GM15510 (cell line): ENCODE measurements around the gene HLA-DRB5.
A peak's percentile ranks its signal among the peaks of the same experiment; 100 is the strongest.

Source experiments
- POLR2A ChIP-seq: IDR thresholded peaks from 3 replicates; pipeline ENCODE4 v1.6.1; 2011; ENCODE audit warnings: borderline replicate concordance; ENCODE audit not compliant: insufficient read length; ENCODE audit errors: extremely low read depth

The HLA-DRB5 gene

GRCh38 chr6:32519118-32519909, 10.8 kb downstream of the HLA-DRB5 start:
- TF ChIP-seq POLR2A, result no peak

GRCh38 chr6:32517654-32518445, 12.2 kb downstream of the HLA-DRB5 start:
- no peak for TF ChIP-seq POLR2A

DNA sequence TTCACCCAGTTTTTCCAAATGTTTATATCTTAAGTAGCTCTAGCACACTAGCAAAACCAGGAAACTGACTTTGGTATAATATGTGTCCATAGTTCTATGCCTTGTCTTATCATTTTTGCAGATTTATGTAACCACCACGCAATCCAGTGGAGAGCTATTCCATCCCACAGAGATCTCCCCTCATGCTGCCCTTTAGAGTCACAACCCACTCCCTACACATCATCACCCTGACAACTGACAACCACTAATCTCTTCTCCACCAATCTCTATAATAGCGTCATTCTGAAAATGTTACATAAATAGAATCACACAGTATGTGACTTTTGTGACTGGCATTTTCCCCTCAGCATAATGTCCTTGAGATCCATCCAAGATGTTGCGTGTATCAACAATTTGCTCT, 29.1 kb downstream of the HLA-DRB5 start:
- TF ChIP-seq POLR2A, result no peak

DNA sequence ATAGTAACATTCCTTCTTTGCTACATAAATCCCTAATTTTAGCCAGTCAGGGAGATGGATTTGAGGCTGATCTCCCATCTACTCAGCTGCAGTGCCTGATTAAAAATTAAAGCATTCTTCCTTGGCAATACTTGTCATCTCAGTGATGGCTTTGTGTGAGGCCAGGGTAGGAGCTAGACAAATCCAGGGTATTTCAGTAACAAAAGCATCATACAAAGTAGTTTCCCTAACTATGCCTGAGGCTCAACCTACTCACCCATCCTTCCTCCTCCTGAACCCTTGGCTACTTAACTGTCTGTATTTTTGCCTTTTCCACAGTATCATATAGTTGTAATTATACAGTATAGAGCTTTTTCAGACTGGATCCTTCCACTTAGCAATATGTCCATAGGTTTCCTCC, 37.7 kb downstream of the HLA-DRB5 start:
- TF ChIP-seq POLR2A, result no peak

- TF ChIP-seq POLR2A, result no peak
These were observed 38.4 kb downstream of the HLA-DRB5 start for GRCh38 chr6:32491700-32492099.

DNA sequence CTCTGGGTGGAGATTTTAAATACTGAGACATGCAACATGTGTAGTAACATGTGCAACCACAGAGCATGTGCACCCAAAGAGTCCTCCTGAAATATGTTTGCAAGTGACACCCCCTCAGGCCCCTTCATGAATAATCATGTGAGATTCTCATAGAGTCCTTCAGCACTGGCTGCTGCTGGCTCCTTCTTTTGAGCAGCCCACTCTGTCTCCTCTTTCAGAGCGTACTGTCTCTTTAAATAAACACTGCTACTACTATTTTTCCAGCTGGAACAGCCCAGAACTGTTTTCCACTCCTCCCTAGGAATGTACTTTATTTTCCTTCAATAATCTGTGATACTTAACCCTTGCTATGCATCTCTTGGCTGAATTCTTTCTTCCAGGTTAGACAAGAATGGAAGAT, 42.0 kb downstream of the HLA-DRB5 start:
- TF ChIP-seq POLR2A, result no peak

DNA sequence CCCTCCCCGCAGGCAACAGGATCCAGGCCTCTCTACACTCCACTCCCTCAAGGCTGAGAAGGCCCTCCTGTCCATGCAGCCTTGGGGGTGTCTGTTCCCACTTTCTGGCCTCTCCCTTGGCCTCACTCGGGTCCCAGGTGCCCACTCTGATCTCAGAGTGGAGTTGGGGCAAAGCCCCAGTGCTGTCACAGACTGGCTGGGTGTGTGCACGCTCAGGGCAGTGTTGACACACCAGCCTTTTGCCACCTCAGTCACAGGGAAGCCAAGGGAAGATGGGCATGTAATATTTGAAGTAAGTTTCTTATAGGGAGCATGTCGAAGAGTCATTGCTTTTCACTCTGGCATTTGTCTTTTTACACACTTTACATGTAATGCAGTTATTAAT, 45.5 kb downstream of the HLA-DRB5 start:
- TF ChIP-seq POLR2A, result no peak

GRCh38 chr6:32483968-32484613, 46.0 kb downstream of the HLA-DRB5 start:
- TF ChIP-seq POLR2A, result no peak

DNA sequence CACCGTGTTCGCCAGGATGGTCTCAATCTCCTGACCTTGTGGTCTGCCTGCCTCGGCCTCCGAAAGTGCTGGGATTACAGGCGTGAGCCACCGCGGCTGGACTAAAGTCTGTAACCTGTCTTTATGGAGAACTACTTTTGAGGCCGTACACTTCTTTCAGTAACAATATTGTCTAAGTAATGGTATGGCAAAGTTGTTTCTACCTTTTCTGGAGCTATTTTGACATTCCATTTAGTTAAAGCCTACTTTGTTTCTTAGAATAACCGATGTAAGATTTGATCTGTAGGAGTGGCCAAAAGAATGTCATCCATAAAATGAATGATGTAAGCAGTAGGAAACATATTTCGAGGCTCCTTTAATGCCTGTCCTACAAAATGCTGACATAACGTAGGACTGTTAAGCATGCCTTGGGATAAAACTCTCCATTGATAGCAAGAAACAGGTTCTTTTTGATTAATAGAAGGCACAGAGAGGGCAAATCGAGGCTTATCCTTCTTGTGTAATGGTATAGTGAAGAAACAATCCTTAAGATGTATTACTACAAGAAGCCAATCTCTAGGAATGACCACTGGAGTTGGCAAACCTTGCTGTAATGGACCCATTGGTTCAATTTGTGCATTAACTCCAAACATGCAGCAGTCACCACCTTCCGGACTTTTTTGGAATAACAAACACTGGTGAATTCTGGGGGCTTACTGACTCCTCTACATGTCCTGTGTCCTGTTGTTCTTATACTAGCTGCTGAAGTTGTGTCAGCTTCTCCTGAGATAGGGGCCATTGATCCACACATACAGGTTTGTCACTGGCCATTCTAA, 54.5 kb downstream of the HLA-DRB5 start:
- no peak for TF ChIP-seq POLR2A

DNA sequence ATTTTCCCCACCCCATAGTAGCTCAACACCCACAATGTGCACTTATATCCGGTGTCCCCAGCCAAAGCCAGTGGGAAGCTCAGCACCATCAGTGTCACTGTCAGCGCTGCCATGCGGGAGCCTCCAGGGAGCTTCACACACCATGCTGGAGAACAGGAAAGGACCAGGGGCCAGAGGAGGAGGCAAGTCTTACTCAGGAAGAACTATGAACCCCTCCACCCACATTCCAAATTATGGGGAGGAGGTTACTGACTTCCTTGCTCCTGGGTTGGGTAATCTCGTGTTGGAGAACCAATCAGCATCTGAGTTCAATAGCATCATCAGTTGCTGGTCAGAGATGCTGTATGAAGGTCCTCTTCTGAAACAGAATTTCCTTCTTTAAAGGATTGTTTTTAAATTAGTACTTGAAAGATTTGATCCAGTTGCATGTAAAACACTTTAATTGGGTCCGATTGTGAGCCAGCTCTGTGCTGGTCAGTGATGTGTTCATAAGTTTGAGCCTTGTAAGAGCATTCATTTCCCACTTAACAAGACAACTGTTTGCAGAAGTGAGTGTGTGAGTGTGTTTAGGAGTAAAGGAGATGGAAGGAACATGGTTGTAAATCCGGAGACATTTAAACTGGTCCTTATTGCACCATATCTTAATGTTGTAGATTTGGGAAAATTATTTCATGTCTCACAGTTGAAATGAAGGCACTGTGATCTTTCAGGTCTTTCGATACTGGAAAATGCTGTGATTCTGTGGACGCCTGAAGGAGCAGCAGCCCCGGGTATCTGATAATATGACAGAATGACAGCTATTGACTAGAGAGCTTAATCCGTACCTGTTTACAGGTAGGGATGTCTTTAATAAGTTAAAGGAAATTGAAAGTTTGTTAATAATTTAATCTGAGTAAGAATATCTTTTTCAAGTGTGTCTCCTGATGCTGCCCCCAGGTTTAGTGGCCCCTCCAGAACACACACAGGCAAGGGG, 56.4 kb downstream of the HLA-DRB5 start:
- peak; percentile 30 for TF ChIP-seq POLR2A

GRCh38 chr6:32472781-32473375, 57.2 kb downstream of the HLA-DRB5 start:
- TF ChIP-seq POLR2A, result no peak
